CD4-positive, alpha-beta T cell treated with Interleukin-17A for 1 hour (primary cell): Measurements from ENCODE around the gene EDDM13.
"Not testable (repeated sequence)": the region's sequence is repeated elsewhere in the genome, so short reads cannot be mapped to it uniquely, and the experiment has no call there.

ENCODE experiments used
- DNase-seq: peaks from one replicate; pipeline ENCODE4 v3.0.0-alpha.2; 2020

EDDM13 gene

GRCh38 chr19:56295531-56296455, 23.2 kb downstream of the EDDM13 start:
- DNase-seq, result no peak

DNA sequence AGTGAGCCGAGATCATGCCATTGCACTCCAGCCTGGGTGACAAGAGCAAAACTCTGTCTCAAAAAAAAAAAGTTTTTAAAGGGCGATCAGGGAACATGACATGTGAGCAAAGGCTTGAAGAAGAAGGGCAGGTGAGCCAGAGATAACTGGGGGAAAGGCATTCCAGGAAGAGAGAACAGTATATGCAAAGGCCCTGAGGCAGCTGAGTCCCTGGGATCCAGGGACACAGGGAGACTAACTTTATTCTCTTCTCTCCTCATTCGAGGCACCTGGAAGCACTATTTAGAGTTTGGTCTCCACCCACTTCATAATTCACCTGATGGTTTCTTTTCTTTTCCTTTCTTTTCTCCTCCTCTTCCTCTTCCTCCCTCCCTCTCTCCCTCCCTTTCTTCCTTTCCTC, 24.5 kb downstream of the EDDM13 start:
- DNase-seq, result no peak

- DNase-seq, result no peak
Observed at GRCh38 chr19:56299688-56300087, 27.1 kb downstream of the EDDM13 start.

GRCh38 chr19:56301155-56301554, 28.6 kb downstream of the EDDM13 start:
- no peak for DNase-seq

DNA sequence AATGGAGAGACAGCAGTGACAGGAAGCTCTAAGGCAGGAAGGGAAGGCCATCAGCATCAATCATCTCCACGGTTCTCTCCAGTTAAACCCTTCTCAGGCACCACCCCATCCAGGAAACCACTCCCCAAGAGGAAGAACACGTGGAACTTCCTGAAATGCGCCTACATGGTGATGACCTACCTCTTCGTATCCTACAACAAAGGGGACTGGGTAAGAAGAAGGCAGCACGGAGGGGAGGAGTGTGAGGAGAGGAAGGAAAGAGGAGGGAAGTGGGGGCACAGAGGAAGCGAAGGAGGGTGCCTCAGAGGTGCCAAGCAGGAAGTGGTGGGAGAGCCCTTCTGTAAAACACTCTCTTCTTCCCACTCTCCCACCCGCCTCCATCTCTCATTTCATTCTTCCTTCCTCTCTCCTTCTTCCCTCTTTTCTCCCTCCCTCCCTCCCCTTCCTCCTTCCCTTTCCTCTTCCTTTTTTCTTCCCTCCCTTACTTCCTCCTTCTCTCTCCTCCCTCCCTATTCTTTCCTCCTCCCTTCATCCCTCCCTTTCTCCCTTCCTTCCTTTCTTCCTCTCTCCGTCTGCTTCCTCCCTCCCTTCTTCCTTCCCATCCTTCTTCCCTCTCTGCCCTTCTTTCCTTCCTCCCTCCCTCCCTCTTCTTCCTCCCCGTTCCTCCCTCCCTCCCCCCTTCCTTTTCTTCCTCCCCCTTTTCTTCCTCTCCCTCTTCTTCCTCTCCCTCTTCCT, 29.5 kb downstream of the EDDM13 start:
- DNase-seq, result peak; percentile 8

- no peak for DNase-seq
Observed at GRCh38 chr19:56304243-56304642, 31.7 kb downstream of the EDDM13 start.

GRCh38 chr19:56306016-56306415, 33.5 kb downstream of the EDDM13 start:
- no peak for DNase-seq

DNA sequence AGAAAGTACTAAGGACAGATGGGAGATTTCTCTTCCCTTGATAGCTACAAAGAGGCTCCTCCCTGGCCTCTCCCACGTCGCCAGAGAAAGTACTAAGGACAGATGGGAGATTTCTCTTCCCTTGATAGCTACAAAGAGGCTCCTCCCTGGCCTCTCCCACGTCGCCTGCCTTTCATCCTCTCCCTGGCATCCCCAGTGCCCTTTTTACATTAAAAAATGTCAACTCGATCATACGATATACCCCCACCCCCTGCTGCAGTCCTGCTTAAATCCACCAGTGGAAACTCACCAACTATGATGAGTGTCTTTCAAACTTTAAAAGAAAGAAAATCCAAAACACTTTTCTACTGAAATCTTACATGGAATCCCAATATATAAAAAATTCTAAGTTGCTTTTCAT, 34.5 kb downstream of the EDDM13 start:
- DNase-seq, result not testable (repeated sequence)

GRCh38 chr19:56308792-56309191, 36.2 kb downstream of the EDDM13 start:
- no peak for DNase-seq

DNA sequence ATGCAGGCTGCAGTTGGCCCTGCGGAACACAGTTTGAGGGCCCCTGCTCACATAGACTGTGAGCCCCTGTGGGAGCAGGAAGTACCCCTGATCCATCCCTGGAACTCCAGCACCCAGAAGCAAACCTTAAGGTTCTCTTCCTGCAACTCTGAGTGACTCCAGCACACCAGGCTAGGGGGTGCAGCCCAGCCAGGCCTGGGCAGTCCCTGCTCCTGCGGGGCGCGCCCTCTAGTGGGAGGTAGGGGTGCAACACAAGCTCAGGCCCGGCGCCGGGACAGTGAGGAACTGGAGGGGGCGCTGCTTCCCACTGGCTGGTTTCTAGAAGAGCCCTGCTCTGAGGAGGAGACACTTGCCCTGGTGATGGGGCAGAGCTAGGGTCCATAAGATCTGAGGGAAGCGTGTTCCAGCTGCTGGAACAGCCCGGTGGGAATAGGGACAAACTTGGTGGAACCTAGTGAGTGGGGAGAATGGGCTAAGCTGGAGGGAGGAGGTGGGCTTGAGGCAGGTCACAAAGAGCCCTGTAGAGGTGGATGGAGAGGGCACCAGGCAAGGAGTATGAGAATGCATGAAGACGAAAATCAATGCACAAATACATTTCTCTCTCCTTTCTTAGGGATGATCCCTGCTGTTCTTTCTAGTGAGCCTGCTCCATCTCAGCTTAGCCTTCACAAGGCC, 37.1 kb downstream of the EDDM13 start:
- DNase-seq, result peak; percentile 57

GRCh38 chr19:56310462-56310861, 37.9 kb downstream of the EDDM13 start:
- no peak for DNase-seq

DNA sequence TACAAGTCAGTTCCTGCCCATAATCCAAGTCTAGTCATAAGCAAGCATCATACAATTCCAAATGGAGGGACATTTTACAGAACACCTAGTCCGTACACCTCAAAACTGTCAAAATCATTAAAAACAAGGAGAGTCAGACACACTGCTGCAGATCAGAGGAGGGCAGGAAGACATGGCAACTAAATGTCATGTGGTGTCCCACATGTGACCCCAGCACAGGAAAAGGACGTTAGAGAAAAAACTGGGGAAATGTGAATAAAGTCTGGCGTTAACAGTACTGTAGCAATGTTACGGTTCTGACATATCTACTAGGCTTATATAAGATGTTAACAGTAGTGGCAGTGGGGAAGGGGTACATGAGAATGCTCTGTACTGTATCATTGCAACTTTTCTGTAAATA, 39.8 kb downstream of the EDDM13 start:
- DNase-seq, result no peak

DNA sequence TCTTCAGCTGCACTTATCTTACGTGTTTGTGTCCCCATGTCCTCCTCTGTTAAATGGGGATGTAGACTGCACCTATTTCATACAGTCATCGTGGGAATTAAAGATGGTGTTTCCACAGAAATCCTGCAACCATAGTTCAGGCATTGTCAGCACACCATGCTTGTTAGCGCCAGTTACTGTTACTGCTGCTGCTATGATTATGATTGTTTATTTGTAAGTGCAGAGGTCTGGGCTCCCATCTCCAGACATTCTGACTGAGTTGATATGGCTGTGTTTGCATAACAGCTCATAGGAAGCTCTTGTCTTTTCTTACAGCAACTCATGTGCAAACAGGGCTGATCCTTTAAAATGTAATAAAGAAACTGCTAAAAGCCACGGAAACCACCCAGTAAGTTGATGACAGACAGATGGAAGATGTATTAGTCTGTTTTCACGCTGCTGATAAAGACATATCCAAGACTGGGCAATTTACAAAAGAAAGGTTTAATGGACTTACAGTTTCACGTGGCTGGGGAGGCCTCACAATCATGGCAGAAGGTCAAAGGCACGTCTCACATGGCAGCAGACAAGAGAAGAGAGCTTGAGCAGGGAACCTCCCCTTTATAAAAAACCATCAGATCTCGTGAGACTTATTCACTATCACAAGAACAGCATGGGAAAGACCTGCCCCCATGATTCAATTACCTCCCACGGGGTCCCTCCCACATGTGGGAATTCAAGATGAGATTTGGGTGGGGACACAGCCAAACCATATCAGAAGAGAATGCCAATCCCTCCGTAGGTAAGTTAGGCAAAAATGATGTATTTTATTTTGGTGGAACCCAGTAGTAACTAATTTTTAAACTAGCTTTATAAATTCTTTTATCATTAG, 40.5 kb downstream of the EDDM13 start:
- no peak for DNase-seq

DNA sequence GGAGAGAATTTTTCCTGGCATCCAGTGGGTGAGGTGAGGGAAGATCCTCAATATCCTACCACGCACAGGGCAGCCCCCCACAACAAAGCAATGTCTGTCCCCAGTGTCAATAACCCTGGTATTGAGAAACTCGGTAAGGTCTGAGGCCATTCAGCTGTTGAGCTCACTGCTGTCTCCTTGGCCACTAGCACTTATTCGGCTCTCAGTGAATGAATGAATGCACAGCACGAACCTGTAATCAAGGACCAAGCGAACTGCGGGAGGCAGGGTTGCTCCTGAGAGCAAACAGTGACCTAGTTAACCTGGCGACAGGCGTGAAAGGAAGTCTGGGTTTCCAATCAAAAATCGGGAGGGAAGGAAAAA, 41.5 kb downstream of the EDDM13 start:
- DNase-seq, result no peak

DNA sequence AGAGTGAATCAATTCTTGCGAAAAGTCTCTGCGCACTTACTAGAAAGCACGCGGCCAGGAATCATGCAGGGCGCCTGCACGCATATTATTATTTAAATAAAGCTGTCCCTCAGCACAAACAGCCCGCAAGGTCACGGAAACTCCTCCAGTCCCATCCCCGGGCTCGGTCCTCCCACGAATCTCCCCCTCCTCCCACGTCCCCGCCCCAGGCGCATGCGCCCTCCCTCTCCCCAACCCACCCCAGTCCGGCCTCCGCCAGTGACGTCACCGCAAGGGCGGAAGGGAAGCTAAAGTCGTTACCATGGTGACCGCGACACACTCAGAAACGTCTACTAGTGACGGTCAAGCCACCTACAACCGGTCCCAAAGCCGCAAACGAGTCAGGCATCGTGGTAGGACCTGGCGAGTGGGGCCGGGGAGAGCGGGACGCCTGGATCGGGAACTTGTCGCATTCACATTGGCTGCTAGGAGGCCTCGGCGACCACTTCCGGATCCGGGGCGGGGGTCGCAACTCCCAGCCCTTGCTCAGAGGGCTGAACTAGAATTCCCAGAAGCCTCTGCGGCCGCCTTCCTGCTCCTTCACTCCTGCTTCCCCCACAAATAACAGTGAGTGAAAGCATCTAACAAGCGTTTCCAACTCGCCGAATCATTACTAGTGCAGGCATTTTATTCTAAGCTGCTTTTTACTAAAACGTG, 42.0 kb downstream of the EDDM13 start, which contains the start of gene ZSCAN5A:
TSS of gene ZSCAN5A (minus strand) at position 459 of the 696 bp plus-strand sequence. CDS start 89,793 bp downstream, outside the sequence.
- DNase-seq, result peak; percentile 97

- DNase-seq, result peak; percentile 98
Observed at GRCh38 chr19:56315077-56315828, 42.7 kb downstream of the EDDM13 start.

DNA sequence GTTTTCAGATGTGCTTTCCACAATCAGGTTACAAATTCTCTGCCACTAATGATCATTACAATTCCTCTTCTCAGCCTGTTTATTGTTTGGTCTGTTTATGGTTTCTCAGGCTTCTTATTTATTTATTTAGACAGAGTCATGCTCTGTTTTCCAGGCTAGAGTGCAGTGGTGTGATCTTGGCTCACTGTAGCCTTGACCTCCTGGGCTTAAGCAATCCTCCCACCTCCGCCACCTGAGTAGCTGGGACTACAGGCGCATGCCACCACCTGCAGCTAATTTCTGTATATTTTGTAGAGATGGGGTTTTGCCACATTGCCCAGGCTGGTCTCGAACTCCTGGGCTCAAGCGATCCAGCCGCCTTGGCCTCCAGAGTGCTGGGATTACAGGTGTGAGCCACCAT, 44.2 kb downstream of the EDDM13 start:
- DNase-seq, result no peak

DNA sequence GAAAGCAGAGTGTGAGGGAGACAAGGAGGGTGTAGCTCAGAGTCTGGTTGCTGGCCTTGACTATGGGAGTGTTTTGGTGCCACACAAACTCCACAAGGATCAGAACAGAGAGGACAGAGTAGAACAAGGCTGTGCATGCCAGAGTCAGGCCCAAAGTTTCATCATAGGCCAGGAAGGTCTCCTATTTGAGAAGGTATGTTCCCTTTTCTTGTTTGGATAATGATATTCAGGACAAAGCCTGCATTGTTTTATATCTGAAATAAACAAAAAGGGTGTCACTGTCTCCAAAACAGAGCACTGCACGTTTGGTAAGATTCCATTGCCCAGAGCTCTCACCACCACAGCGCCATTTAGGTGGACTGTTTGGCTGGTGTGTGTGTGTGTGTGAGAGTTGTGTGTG, 45.2 kb downstream of the EDDM13 start:
- no peak for DNase-seq

GRCh38 chr19:56319991-56320390, 47.4 kb downstream of the EDDM13 start:
- DNase-seq, result no peak

DNA sequence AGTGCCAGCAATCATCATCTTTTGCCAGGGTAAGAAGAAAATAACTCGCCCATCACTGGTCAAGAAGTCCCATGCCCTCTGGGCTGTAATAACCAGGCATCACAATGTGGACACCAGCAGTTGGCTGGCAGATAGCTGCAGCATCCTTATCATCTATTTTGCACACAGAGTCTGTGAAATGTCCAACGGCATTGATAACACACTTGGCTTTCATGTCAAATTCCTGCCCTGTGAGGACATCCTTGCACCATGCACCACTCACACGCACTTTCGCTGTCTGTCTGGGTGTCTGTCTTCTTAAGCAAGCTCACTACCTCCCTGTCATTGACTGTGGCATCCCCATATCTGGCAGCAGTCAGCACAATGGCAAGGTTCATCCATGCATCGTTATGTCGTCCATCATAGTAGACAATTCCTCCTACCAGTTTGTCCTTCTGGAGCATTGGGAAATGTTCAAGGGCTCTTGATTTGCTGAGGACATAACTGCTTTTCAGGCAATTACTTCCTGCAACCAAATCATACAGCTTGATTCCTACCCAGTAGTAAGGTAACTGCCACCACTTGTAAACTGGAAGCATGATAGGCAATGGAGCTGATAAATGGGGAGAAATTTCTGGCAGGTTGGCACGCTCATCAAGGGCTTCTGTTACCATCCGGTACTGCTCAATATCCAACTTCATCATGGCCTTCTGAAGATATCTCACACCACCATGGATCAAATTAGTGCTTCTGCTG, 48.9 kb downstream of the EDDM13 start:
- no peak for DNase-seq
